ENCODE data around the gene PPFIBP1. TPM values are rescaled to one million over a fixed set of nuclear protein-coding genes. Genes with fewer than 3 reads are reported as not detected.

PPFIBP1 gene
- total and polyA plus RNA-seq, 8 donors, result 82.8 to 126 (median 96.7) TPM

DNA sequence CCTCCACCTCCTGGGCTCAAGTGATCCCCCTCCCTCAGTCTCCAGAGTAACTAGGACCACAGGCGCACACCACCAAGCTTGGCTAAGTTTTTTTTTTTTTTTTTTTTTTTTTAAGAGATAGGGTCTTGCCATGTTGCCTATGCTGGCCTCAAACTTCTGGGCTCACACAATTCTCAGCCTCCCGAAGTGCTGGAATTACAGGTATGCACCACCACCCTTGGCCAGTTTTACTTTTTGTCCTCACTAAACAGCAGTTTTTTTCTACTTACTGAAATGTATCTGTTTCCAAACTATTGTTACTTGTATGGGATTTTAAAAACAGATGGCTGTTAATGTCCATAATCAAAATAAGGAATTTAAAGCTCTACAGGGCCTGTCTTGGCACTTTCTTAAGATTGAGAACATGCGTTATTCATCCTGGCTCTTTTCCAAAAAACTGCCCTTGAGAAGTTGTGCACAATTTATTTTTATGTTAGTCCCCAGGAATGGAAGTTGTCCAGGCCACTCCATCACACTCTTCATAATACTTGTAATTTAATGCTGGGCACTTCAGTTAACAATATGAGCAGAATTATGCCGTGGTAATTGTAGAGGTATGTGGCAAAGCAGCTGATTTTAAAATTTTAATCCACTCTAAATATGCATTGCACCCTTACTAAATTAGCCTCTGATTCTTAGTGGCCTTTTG, 120.3 kb downstream of the PPFIBP1 start:
- peak in 2 of 4 donors; percentile 59 to 72 for DNase-seq

DNA sequence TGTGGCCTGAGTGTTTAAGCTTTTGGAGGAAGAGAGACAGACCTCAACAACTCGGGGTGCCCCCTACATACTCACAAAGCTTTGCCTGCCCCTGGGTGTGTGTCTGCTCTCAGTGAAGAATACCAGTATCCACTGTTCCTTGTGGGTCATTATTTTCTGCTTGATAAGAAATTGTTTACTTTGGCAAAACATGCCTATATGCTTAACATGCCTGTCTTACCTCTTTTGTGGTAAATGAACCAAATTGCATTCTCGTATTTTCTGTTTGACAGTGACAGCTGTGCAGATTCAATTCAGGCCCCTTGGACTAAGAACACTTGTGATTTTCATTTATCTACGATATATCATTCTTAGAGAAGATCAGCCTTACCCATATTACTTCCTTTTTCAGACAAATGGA, 121.7 kb downstream of the PPFIBP1 start:
- Histone ChIP-seq H3K36me3 (peaks cover 0 to 3% of the 10 kb centered on the region in 2 donors), H3K27me3 (no peaks in the 10 kb centered on the region), H3K4me1 (peaks cover 0 to 6% of the 10 kb centered on the region in 2 donors), H3K9me3 (no peaks in the 10 kb centered on the region), H3K4me3 (no peak overlapping the region), H3K27ac (no peak overlapping the region)
- TF ChIP-seq, protein P1, sequence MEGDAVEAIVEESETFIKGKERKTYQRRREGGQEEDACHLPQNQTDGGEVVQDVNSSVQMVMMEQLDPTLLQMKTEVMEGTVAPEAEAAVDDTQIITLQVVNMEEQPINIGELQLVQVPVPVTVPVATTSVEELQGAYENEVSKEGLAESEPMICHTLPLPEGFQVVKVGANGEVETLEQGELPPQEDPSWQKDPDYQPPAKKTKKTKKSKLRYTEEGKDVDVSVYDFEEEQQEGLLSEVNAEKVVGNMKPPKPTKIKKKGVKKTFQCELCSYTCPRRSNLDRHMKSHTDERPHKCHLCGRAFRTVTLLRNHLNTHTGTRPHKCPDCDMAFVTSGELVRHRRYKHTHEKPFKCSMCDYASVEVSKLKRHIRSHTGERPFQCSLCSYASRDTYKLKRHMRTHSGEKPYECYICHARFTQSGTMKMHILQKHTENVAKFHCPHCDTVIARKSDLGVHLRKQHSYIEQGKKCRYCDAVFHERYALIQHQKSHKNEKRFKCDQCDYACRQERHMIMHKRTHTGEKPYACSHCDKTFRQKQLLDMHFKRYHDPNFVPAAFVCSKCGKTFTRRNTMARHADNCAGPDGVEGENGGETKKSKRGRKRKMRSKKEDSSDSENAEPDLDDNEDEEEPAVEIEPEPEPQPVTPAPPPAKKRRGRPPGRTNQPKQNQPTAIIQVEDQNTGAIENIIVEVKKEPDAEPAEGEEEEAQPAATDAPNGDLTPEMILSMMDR (IDR thresholded peaks at IDR 0.05), result no peak
- no peak for DNase-seq
- intact Hi-C loops (cut with DNase I), result no loop called here
- no peak for ATAC-seq

More for the DNA sequence above, 120.3 kb downstream of the PPFIBP1 start:
- H3K4me1 ChIP-seq, result peaks cover 0 to 6% of the 10 kb centered on the region in 2 donors
- H3K4me3 ChIP-seq, result no peak overlapping the region
- peak overlapping the region in 1 of 2 donors; percentile 13 for H3K27ac ChIP-seq
- peak; percentile 85 for ATAC-seq
- TF ChIP-seq, protein P1 (IDR thresholded peaks at IDR 0.05), result no peak
- intact Hi-C loops (cut with DNase I), result no loop called here
- peaks cover 0 to 3% of the 10 kb centered on the region in 2 donors for H3K36me3 ChIP-seq
- H3K27me3 ChIP-seq, result no peaks in the 10 kb centered on the region
- no peaks in the 10 kb centered on the region for H3K9me3 ChIP-seq

DNA sequence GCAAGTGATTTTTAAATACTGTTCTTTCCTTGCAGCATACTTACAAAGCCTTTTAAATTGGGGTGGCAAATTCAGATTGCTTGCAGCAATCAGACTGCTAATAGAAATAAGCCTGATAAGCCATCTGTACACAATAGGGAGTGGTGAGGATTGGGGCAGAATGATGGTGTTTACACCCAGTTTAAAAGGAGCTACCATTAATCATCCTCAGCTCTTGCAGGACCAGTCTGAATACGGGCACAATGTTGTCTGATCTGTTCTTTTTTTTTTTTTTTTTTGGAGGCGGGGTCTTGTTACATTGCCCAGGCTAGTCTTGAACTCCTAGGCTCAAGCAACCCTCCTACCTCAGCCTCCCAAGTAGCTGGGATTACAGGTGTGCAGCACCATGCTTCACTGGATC, 122.1 kb downstream of the PPFIBP1 start:
- Histone ChIP-seq H3K27me3 (no peaks in the 10 kb centered on the region), H3K4me1 (peaks cover 0 to 6% of the 10 kb centered on the region in 2 donors), H3K27ac (no peak overlapping the region), H3K4me3 (no peak overlapping the region), H3K36me3 (peaks cover 0 to 3% of the 10 kb centered on the region in 2 donors), H3K9me3 (no peaks in the 10 kb centered on the region)
- DNase-seq (no peak), ATAC-seq (no peak)
- intact Hi-C loops (cut with DNase I), result no loop called here
- TF ChIP-seq, protein P1 (IDR thresholded peaks at IDR 0.05), result no peak

DNA sequence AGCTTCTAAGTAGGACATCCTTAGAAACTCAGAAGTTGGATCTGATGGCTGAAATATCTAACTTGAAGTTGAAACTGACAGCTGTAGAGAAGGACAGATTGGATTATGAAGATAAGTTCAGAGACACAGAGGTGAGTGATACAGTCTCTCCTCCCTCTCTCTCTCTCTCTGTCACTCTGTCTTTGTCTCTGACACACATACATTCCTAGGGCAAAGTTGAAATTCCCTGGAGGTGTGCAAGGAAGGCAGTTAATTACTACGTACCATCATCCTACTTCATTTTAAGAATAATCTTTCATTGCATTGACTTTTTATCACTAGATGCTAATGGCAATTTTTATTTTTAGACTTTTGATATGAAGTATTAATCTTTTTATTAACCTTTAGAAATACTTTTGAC, 126.0 kb downstream of the PPFIBP1 start:
- DNase-seq, result no peak
- H3K4me3 ChIP-seq, result no peak overlapping the region
- ATAC-seq, result no peak
- intact Hi-C loops (cut with DNase I), result loop anchor here in 1 of 2 donors (10.0 kb wide), 1 partner anchor 215 kb away; no protein-coding TSS in a partner anchor
- TF ChIP-seq, protein P1 (IDR thresholded peaks at IDR 0.05), result no peak
- H3K27ac ChIP-seq, result no peak overlapping the region
- H3K9me3 ChIP-seq, result no peaks in the 10 kb centered on the region
- no peaks in the 10 kb centered on the region for H3K4me1 ChIP-seq
- H3K36me3 ChIP-seq, result peaks cover 0 to 3% of the 10 kb centered on the region in 2 donors
- no peaks in the 10 kb centered on the region for H3K27me3 ChIP-seq

DNA sequence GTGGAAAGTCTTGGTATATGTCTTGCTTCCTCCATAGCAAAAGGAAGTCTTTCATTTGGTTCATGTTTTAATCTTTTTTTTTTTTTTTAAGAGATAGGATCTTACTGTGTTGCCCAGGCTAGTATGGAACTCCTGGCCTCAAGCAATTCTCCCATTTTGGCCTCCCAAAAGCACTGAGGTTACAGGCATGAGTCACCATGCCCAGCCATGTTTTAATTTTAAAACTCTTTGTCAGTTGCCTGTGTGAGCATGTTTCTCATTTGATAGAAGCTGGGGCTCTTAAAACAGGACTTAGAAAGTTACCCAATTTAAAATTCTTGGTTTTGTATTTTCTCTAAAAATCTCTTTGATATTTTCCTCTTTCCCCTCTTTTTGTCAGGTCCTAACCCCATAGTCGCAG, 127.2 kb downstream of the PPFIBP1 start:
- TF ChIP-seq, protein P1 (IDR thresholded peaks at IDR 0.05), result no peak
- no peaks in the 10 kb centered on the region for H3K9me3 ChIP-seq

More for the DNA sequence above, 127.2 kb downstream of the PPFIBP1 start:
- Histone ChIP-seq H3K4me3 (no peak overlapping the region), H3K27ac (no peak overlapping the region), H3K27me3 (no peaks in the 10 kb centered on the region), H3K36me3 (peaks cover 0 to 3% of the 10 kb centered on the region in 2 donors), H3K4me1 (no peaks in the 10 kb centered on the region)
- no peak for ATAC-seq
- intact Hi-C loops (cut with DNase I), result loop anchor here in 1 of 2 donors (10.0 kb wide), 1 partner anchor 216 kb away; no protein-coding TSS in a partner anchor
- no peak for DNase-seq
